Fibroblast of skin of left quadriceps (primary cell): ENCODE results near the gene ELP1.
"Not testable (repeated sequence)": the region's sequence is repeated elsewhere in the genome, so short reads cannot be mapped to it uniquely, and the experiment has no call there.

Experiments
- DNase-seq, 2 experiments: peaks; one replicate each; pipeline ENCODE4 v3.0.0-alpha.2; 2013; ENCODE audit warnings: low read depth in 2 of 2

ELP1 gene

GRCh38 chr9:108933718-108934322 is at the start of gene ELP1:
Gene ELP1 (minus strand): TSS chr9:108934124. CDS start chr9:108931146, 2,978 bp downstream.
- DNase-seq, result peak; percentile 90 to 91

GRCh38 chr9:108980893-108981292 is 47.0 kb upstream of the ELP1 start:
- DNase-seq, result no peak

- peak in 1 of 2 experiments; percentile 2 for DNase-seq
Measured at GRCh38 chr9:108978205-108978604, 44.3 kb upstream of the ELP1 start.

GRCh38 chr9:108973895-108974294 is 40.0 kb upstream of the ELP1 start:
- DNase-seq, result no peak

GRCh38 chr9:108972626-108973209 is 38.8 kb upstream of the ELP1 start:
- peak in 1 of 2 experiments; percentile 3 for DNase-seq

- no peak for DNase-seq
Measured at GRCh38 chr9:108972186-108972585, 38.3 kb upstream of the ELP1 start.

GRCh38 chr9:108971392-108971791 is 37.5 kb upstream of the ELP1 start:
- DNase-seq, result not testable (repeated sequence)

GRCh38 chr9:108967916-108968315 is 34.0 kb upstream of the ELP1 start:
- no peak for DNase-seq

GRCh38 chr9:108963459-108964143 is 29.7 kb upstream of the ELP1 start:
- no peak for DNase-seq

GRCh38 chr9:108961151-108961550 is 27.2 kb upstream of the ELP1 start:
- no peak for DNase-seq

- no peak for DNase-seq
Measured at GRCh38 chr9:108960331-108960730, 26.4 kb upstream of the ELP1 start.

- DNase-seq, result no peak
Measured at GRCh38 chr9:108956631-108957026, 22.7 kb upstream of the ELP1 start.

GRCh38 chr9:108956022-108956630 is 22.2 kb upstream of the ELP1 start:
- DNase-seq, result no peak

- no peak for DNase-seq
Measured at GRCh38 chr9:108953983-108954574, 20.2 kb upstream of the ELP1 start.

GRCh38 chr9:108951578-108951977 is 17.7 kb upstream of the ELP1 start:
- DNase-seq, result no peak

- no peak for DNase-seq
Measured at GRCh38 chr9:108950168-108950567, 16.2 kb upstream of the ELP1 start.

- DNase-seq, result no peak
Measured at GRCh38 chr9:108939975-108940374, 6.1 kb upstream of the ELP1 start.

- DNase-seq, result no peak
Measured at GRCh38 chr9:108937561-108938305, 3.8 kb upstream of the ELP1 start.

- peak in 1 of 2 experiments; percentile 57 for DNase-seq
Measured at GRCh38 chr9:108934323-108934893, 484 bp upstream of the ELP1 start, which contains the start of gene ABITRAM. Gene ABITRAM (plus strand): TSS chr9:108934400. CDS start chr9:108934487, 87 bp downstream.

- DNase-seq, result no peak
Measured at GRCh38 chr9:108933231-108933717, 650 bp downstream of the ELP1 start.

GRCh38 chr9:108928386-108928785 is 5.5 kb downstream of the ELP1 start:
- DNase-seq, result no peak
